ENCODE data around the gene RFX2.

- TF ChIP-seq CTCF (IDR thresholded peaks at IDR 0.05; ENCODE audit: low read depth, low read length, poor library complexity, severe bottlenecking) (no peak), EZH2phosphoT487 (IDR thresholded peaks at IDR 0.05; ENCODE audit: borderline replicate concordance, low read length) (no peak)
Measured at GRCh38 chr19:6079107-6079506, 31.2 kb downstream of the RFX2 start.

All from DOHH2 (cell line).